GM12878 (cell line): ENCODE results near the gene CYP51A1. TPM values are rescaled to one million over a fixed set of nuclear protein-coding genes. Genes with fewer than 3 reads are reported as not detected.

Experiments used
- CBFB ChIP-seq: IDR thresholded peaks from 2 replicates; pipeline ENCODE4 v1.6.1; 2016; ENCODE audit warnings: antibody characterized with exemption, low read depth
- CBX5 ChIP-seq: sonication (generic); IDR thresholded peaks from 2 replicates; pipeline ENCODE4 v1.6.1; 2016; ENCODE audit warnings: low read depth, moderate library complexity, mild to moderate bottlenecking, inconsistent platforms
- CHD1 ChIP-seq: IDR thresholded peaks from 2 replicates; pipeline ENCODE4 v1.6.1; 2012; ENCODE audit warnings: low read depth, low read length, improper control_type of control experiment
- EED ChIP-seq: sonication (generic); IDR thresholded peaks from 2 replicates; pipeline ENCODE4 v1.6.1; 2016; ENCODE audit warnings: antibody characterized with exemption, low read depth
- EGR1 ChIP-seq, 2 experiments: IDR thresholded peaks; 1 replicate in 1 of 2; 2 replicates in 1 of 2; pipeline ENCODE4 v1.6.1; 2011 to 2012; ENCODE audit warnings: low read depth in 2 of 2, low read length in 2 of 2, borderline replicate concordance in 1 of 2, mild to moderate bottlenecking in 1 of 2, moderate library complexity in 1 of 2
- FOS ChIP-seq: IDR thresholded peaks from 3 replicates; pipeline ENCODE4 v1.6.1; 2011; ENCODE audit warnings: borderline replicate concordance; ENCODE audit not compliant: insufficient read length; ENCODE audit errors: extremely low read depth
- FOXM1 ChIP-seq: IDR thresholded peaks from 2 replicates; pipeline ENCODE4 v1.6.1; 2012; ENCODE audit warnings: low read depth, mild to moderate bottlenecking, inconsistent platforms, low read length, moderate library complexity
- IKZF1 ChIP-seq: fragments of 450-650 bp; conservative IDR thresholded peaks from 2 replicates; pipeline ENCODE4 v1.6.1; 2017; ENCODE audit warnings: antibody characterized with exemption, mild to moderate bottlenecking
- KDM1A ChIP-seq: fragments of 200-600 bp; sonication (generic); IDR thresholded peaks from 2 replicates; pipeline ENCODE4 v1.6.1; 2016; ENCODE audit warnings: borderline replicate concordance
- NR2C1 ChIP-seq: fragments of 450-650 bp; IDR thresholded peaks from 2 replicates; pipeline ENCODE4 v1.6.1; 2017; ENCODE audit warnings: antibody characterized with exemption, mild to moderate bottlenecking, moderate library complexity
- PAX8 ChIP-seq: fragments of 450-650 bp; IDR thresholded peaks from 2 replicates; pipeline ENCODE4 v1.6.1; 2017; ENCODE audit warnings: mild to moderate bottlenecking, moderate library complexity
- POU2F2 ChIP-seq: IDR thresholded peaks from 3 replicates; pipeline ENCODE4 v1.6.1; 2011; ENCODE audit warnings: low read depth, mild to moderate bottlenecking, low read length, borderline replicate concordance
- RB1 ChIP-seq: fragments of 450-650 bp; formaldehyde crosslinking; IDR thresholded peaks from 2 replicates; pipeline ENCODE4 v1.6.1; 2017; ENCODE audit warnings: mild to moderate bottlenecking, borderline replicate concordance
- SMARCA5 ChIP-seq: fragments of 450-650 bp; IDR thresholded peaks from 2 replicates; pipeline ENCODE4 v1.6.1; 2017; ENCODE audit warnings: mild to moderate bottlenecking
- STAT1 ChIP-seq: fragments of 450-650 bp; conservative IDR thresholded peaks from 2 replicates; pipeline ENCODE4 v1.6.1; 2014; ENCODE audit warnings: antibody characterized with exemption, mild to moderate bottlenecking
- ZNF207 ChIP-seq: fragments of 450-650 bp; IDR thresholded peaks from 2 replicates; pipeline ENCODE4 v1.6.1; 2014; ENCODE audit warnings: antibody characterized with exemption, mild to moderate bottlenecking, borderline replicate concordance
- polyA plus RNA-seq, 11 experiments: library from polyadenylated mRNA; depleted of rRNA in 4 of 11; unstranded in 6 of 11; stranded (reverse) in 5 of 11; fragments of >200 nt; fragmentation: Nextera tagmentation in 4 of 11; fragmentation: Illumina TruSeq in 1 of 11; extraction: Ambion mirVana in 4 of 11; extraction: Trizol in 1 of 11; gene quantifications; 1 replicate in 1 of 11; 2 replicates in 10 of 11; pipeline versions ENCODE4 v1.2.1 to v1.2.3, GENCODE V29; 2011 to 2016; ENCODE audit warnings: inconsistent platforms in 2 of 11, missing spikeins in 2 of 11, low read depth in 1 of 11
- total RNA-seq, 4 experiments: library from RNA; depleted of rRNA in 3 of 4; stranded (reverse); fragments of >200 nt in 3 of 4; fragmentation: Illumina TruSeq in 1 of 4; extraction: Trizol in 1 of 4; gene quantifications; 2 replicates each; pipeline versions ENCODE4 v1.2.1 to v1.2.3, GENCODE V29; 2013 to 2021
- TF ChIP-seq, protein P1 (sequence below): IDR thresholded peaks from 2 replicates; pipeline ENCODE4 v1.6.1; 2012; ENCODE audit warnings: low read depth, low read length, improper control_type of control experiment
- TF ChIP-seq, protein P2 (sequence below): IDR thresholded peaks from 2 replicates; pipeline ENCODE4 v1.6.1; 2012; ENCODE audit warnings: improper control_type of control experiment, low read depth, low read length; ENCODE audit not compliant: insufficient replicate concordance
- TF ChIP-seq, protein P3 (sequence below): IDR thresholded peaks from 2 replicates; pipeline ENCODE4 v1.6.1; 2012; ENCODE audit warnings: low read depth, low read length, improper control_type of control experiment
- TF ChIP-seq, protein P4 (sequence below), 3 experiments: IDR thresholded peaks in 2 of 3; conservative IDR thresholded peaks in 1 of 3; 2 replicates each; pipeline ENCODE4 v1.5.1; 2011; ENCODE audit warnings: low read depth in 3 of 3, low read length in 3 of 3, mild to moderate bottlenecking in 3 of 3, control low read depth in 2 of 3, moderate library complexity in 2 of 3, inconsistent platforms in 1 of 3, mixed read lengths in 1 of 3; ENCODE audit not compliant: control insufficient read depth in 2 of 3, insufficient read depth in 1 of 3; ENCODE audit errors: extremely low read depth in 1 of 3
- TF ChIP-seq, protein P5 (sequence below): fragments of 450-650 bp; IDR thresholded peaks from 2 replicates; pipeline ENCODE4 v1.6.1; 2016; ENCODE audit warnings: mild to moderate bottlenecking

The CYP51A1 gene
- total and polyA plus RNA-seq, 10 of the 15 experiments (the other 5 are each of a cell fraction or from before 2014, with no cell fraction given): 21.5 to 113 (median 61.8) TPM

DNA sequence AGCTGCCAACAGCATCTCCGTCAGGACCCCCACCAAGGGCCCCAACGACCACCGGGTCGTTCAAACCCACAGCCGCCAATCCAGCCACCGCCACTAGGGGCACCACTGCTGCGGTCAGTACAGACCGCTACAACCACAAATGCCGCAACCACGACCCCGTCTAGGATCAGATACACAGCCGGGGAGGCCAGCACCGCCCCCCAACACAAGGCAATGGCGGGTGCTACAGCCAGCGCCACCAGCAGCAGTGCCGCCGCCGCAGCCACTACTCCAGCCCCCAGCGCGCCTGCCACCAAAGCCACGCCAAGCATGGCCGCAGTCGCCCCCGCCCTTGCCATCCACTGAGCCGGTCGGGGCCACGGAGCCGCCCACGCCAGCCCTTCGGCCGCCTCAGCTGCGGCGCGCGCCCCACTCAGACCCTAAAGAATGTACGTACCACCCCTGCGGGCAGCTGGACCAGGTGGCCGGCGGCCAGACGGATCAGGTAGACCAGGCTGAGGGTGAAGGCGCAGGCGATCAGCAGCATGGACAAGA is 473 bp downstream of the CYP51A1 start (continued):
- TF ChIP-seq FOXM1: no peak
- no peak for TF ChIP-seq PAX8
- TF ChIP-seq, protein P1, sequence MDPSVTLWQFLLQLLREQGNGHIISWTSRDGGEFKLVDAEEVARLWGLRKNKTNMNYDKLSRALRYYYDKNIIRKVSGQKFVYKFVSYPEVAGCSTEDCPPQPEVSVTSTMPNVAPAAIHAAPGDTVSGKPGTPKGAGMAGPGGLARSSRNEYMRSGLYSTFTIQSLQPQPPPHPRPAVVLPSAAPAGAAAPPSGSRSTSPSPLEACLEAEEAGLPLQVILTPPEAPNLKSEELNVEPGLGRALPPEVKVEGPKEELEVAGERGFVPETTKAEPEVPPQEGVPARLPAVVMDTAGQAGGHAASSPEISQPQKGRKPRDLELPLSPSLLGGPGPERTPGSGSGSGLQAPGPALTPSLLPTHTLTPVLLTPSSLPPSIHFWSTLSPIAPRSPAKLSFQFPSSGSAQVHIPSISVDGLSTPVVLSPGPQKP: no peak
- TF ChIP-seq FOS: no peak
- TF ChIP-seq CHD1: 0 out of 2 replicates have a peak, but pooled peaks have one; percentile 68
- TF ChIP-seq POU2F2: 0 out of 3 replicates have a peak, but pooled peaks have one; percentile 54
- TF ChIP-seq ZNF207: no peak
- peak; percentile 90 for TF ChIP-seq IKZF1
- TF ChIP-seq, protein P2, sequence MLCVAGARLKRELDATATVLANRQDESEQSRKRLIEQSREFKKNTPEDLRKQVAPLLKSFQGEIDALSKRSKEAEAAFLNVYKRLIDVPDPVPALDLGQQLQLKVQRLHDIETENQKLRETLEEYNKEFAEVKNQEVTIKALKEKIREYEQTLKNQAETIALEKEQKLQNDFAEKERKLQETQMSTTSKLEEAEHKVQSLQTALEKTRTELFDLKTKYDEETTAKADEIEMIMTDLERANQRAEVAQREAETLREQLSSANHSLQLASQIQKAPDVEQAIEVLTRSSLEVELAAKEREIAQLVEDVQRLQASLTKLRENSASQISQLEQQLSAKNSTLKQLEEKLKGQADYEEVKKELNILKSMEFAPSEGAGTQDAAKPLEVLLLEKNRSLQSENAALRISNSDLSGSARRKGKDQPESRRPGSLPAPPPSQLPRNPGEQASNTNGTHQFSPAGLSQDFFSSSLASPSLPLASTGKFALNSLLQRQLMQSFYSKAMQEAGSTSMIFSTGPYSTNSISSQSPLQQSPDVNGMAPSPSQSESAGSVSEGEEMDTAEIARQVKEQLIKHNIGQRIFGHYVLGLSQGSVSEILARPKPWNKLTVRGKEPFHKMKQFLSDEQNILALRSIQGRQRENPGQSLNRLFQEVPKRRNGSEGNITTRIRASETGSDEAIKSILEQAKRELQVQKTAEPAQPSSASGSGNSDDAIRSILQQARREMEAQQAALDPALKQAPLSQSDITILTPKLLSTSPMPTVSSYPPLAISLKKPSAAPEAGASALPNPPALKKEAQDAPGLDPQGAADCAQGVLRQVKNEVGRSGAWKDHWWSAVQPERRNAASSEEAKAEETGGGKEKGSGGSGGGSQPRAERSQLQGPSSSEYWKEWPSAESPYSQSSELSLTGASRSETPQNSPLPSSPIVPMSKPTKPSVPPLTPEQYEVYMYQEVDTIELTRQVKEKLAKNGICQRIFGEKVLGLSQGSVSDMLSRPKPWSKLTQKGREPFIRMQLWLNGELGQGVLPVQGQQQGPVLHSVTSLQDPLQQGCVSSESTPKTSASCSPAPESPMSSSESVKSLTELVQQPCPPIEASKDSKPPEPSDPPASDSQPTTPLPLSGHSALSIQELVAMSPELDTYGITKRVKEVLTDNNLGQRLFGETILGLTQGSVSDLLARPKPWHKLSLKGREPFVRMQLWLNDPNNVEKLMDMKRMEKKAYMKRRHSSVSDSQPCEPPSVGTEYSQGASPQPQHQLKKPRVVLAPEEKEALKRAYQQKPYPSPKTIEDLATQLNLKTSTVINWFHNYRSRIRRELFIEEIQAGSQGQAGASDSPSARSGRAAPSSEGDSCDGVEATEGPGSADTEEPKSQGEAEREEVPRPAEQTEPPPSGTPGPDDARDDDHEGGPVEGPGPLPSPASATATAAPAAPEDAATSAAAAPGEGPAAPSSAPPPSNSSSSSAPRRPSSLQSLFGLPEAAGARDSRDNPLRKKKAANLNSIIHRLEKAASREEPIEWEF: no peak
- TF ChIP-seq, protein P3, sequence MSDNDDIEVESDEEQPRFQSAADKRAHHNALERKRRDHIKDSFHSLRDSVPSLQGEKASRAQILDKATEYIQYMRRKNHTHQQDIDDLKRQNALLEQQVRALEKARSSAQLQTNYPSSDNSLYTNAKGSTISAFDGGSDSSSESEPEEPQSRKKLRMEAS: peak; percentile 42; the same call in 1 of the 2 replicates
- TF ChIP-seq, protein P4, sequence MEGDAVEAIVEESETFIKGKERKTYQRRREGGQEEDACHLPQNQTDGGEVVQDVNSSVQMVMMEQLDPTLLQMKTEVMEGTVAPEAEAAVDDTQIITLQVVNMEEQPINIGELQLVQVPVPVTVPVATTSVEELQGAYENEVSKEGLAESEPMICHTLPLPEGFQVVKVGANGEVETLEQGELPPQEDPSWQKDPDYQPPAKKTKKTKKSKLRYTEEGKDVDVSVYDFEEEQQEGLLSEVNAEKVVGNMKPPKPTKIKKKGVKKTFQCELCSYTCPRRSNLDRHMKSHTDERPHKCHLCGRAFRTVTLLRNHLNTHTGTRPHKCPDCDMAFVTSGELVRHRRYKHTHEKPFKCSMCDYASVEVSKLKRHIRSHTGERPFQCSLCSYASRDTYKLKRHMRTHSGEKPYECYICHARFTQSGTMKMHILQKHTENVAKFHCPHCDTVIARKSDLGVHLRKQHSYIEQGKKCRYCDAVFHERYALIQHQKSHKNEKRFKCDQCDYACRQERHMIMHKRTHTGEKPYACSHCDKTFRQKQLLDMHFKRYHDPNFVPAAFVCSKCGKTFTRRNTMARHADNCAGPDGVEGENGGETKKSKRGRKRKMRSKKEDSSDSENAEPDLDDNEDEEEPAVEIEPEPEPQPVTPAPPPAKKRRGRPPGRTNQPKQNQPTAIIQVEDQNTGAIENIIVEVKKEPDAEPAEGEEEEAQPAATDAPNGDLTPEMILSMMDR (IDR thresholded peaks at IDR 0.05 in 2 of 3, conservative IDR thresholded peaks at IDR 0.05 in 1 of 3; ENCODE audit: control insufficient read depth in 2 of 3, extremely low read depth in 1 of 3, insufficient read depth in 1 of 3, low read depth in 3 of 3, low read length in 3 of 3): peak; percentile 55 to 76 (median 70)
- TF ChIP-seq EED: peak; percentile 95
- no peak for TF ChIP-seq NR2C1
- TF ChIP-seq RB1: 0 out of 2 replicates have a peak, but pooled peaks have one; percentile 31
- TF ChIP-seq CBFB: peak; percentile 100
- TF ChIP-seq, protein P5, sequence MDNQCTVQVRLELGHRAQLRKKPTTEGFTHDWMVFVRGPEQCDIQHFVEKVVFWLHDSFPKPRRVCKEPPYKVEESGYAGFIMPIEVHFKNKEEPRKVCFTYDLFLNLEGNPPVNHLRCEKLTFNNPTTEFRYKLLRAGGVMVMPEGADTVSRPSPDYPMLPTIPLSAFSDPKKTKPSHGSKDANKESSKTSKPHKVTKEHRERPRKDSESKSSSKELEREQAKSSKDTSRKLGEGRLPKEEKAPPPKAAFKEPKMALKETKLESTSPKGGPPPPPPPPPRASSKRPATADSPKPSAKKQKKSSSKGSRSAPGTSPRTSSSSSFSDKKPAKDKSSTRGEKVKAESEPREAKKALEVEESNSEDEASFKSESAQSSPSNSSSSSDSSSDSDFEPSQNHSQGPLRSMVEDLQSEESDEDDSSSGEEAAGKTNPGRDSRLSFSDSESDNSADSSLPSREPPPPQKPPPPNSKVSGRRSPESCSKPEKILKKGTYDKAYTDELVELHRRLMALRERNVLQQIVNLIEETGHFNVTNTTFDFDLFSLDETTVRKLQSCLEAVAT: peak; percentile 100
- 0 out of 2 replicates have a peak, but pooled peaks have one; percentile 39 for TF ChIP-seq STAT1
- TF ChIP-seq EGR1 (IDR thresholded peaks at IDR 0.05; ENCODE audit: borderline replicate concordance in 1 of 2, low read depth in 2 of 2, low read length in 2 of 2): peak in 1 of 2 experiments; percentile 91; a peak in 2 of 3 replicates
- TF ChIP-seq CBX5: no peak; the same call in 1 of the 2 replicates
- TF ChIP-seq SMARCA5: peak; percentile 96
- TF ChIP-seq KDM1A: no peak
